AG04449 (cell line): ENCODE data around the gene WDR86.
A peak's percentile ranks its signal among the peaks of the same experiment; 100 is the strongest.

Experiments
- CTCF ChIA-PET: fragments of 350-600 bp; formaldehyde crosslinking; extraction: SDS; loops from one replicate; lab custom pipeline; 2021; ENCODE audit warnings: antibody characterized with exemption; lab: Yijun Ruan, JAX
- POLR2A ChIA-PET: fragments of 400-600, 350-600 bp; formaldehyde crosslinking; extraction: SDS; loops from one replicate; lab custom pipeline; 2020; ENCODE audit warnings: antibody characterized with exemption, inconsistent platforms; lab: Yijun Ruan, JAX
- DNase-seq: peaks from one replicate; pipeline ENCODE4 v3.0.0-alpha.2; 2010; ENCODE audit warnings: low read depth, low spot score
- H3K4me3 ChIP-seq: 2 replicates; pipeline ENCODE4 v1.5.1; 2011; ENCODE audit warnings: low read depth, mild to moderate bottlenecking, control low read depth, low read length
- CTCF ChIP-seq: IDR thresholded peaks from one replicate; pipeline ENCODE4 v1.5.1; 2011; ENCODE audit warnings: mild to moderate bottlenecking, moderate library complexity, low read length, control low read depth, inconsistent platforms; ENCODE audit not compliant: insufficient read depth; ENCODE audit errors: missing control alignments

WDR86 gene

DNA sequence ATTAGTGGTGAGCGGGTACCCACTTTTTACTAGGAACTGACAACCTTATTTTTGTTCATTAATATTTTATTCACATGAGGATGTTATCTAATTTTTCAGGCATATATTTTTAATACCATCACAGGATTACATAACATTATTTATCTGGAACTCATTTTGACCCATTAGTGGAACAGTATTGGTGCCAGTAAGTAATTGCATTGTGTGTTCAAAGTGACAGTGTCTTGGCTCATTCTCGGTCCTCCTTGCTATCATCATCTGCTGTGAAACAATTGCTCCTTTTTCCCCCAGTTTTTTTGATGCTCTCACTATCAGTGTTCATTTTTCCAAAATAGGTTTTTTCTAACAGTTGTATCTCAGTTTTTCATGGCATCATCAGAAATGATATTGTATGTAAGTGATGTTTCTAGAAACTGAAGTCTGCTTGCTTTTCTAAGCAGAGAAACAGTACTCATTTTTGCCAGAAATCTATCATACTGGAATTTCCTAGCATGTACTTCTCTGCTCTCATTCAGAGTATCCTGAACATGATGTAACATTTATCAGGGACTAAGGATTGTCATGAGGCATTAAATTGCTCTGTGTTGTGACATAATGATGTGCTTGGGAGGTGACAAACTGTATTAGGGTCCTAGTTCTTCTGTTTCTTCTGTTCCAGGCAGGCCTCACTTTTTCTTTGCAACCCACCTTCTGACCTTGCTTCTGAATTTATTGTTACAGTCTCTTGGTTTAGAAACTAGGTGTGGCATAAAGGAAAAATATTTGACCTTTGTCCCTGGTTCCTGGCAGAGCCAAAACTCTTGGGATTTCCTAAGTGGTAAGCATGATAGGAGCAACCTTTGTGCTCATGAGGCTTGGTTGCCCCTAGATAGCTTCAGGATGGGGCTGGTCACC is 64.0 kb downstream of the WDR86 start:
- DNase-seq: no peak
- ChIA-PET POLR2A (no interaction called here), CTCF (interaction anchor here (0.8 to 5.2 kb wide), 10 partner anchors 11 to 413 kb away, joined by 3 to 49 read pairs (median 4); no protein-coding TSS in a partner anchor)
- H3K4me3 ChIP-seq: no peak overlapping the region
- no peak for TF ChIP-seq CTCF

- POLR2A ChIA-PET: no interaction called here
- CTCF ChIA-PET: interaction anchor here (0.7 to 5.2 kb wide), 11 partner anchors 10 to 415 kb away, joined by 3 to 49 read pairs (median 6); no protein-coding TSS in a partner anchor
- no peak overlapping the region for H3K4me3 ChIP-seq
- no peak for DNase-seq
- TF ChIP-seq CTCF: no peak
These were observed 66.3 kb downstream of the WDR86 start for GRCh38 chr7:151343516-151343915.

DNA sequence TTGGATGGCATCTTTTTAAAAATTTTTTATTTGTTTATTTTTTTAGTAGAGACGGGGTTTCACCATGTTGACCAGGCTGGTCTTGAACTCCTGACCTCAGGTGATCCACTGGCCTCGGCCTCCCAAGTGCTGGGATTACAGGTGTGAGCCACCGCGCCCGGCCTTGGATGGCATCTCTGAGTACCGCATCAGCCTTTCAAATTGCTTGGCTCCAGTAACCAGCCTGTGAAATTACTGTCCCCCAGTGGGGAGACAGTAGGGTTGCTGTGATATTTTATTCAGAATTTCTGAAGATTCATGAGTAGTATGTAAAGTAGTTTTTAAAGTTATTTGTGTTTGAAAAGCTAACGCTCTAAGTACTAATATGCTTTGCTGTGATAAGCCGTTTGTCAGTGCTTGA is 67.0 kb downstream of the WDR86 start:
- ChIA-PET POLR2A (no interaction called here), CTCF (interaction anchor here (0.7 to 5.2 kb wide), 11 partner anchors 10 to 106 kb away, joined by 3 to 49 read pairs (median 4); no protein-coding TSS in a partner anchor)
- H3K4me3 ChIP-seq: peak overlapping the region; percentile 76
- no peak for DNase-seq
- no peak for TF ChIP-seq CTCF

GRCh38 chr7:151342102-151342646 is 67.7 kb downstream of the WDR86 start:
- ChIA-PET POLR2A (no interaction called here), CTCF (interaction anchor here (1.0 to 5.2 kb wide), 10 partner anchors 11 to 107 kb away, joined by 3 to 49 read pairs (median 8); no protein-coding TSS in a partner anchor)
- DNase-seq: no peak
- TF ChIP-seq CTCF: no peak
- peak overlapping the region; percentile 76 for H3K4me3 ChIP-seq

- no peak for TF ChIP-seq CTCF
- ChIA-PET POLR2A (no interaction called here), CTCF (interaction anchor here (1.0 to 5.2 kb wide), 10 partner anchors 11 to 417 kb away, joined by 3 to 49 read pairs (median 4); no protein-coding TSS in a partner anchor)
- H3K4me3 ChIP-seq: peak within 1 kb of the TSS; percentile 76
- DNase-seq: no peak
These were observed 68.3 kb downstream of the WDR86 start, which contains the start of gene NUB1 for GRCh38 chr7:151341357-151342101. TSS of gene NUB1 (plus strand) at chr7:151341812. CDS start at chr7:151345350, 3,538 bp downstream.
